MM.1S (cell line): ENCODE results near the gene PPHLN1.

Source experiments
- DNase-seq: peaks from one replicate; pipeline ENCODE4 v3.0.0-alpha.2; 2015
- H2AFZ ChIP-seq: fragments of 300-600 bp; sonication (generic); 2 replicates; pipeline ENCODE4 v1.6.0; 2016; ENCODE audit warnings: antibody characterized with exemption, low read length
- H3F3A ChIP-seq: fragments of 300-600 bp; sonication (generic); 2 replicates; pipeline ENCODE4 v1.6.1; 2016; ENCODE audit warnings: mild to moderate bottlenecking, antibody characterized with exemption, low read length, moderate library complexity, mixed read lengths; ENCODE audit not compliant: insufficient read depth
- H3K27ac ChIP-seq: fragments of 300-600 bp; sonication (generic); 2 replicates; pipeline ENCODE4 v1.5.1; 2016; ENCODE audit warnings: mild to moderate bottlenecking, low read length
- H3K27me3 ChIP-seq: fragments of 300-600 bp; sonication (generic); replicated peaks from 2 replicates; pipeline ENCODE4 v1.6.0; 2016; ENCODE audit warnings: low read length; ENCODE audit not compliant: insufficient read depth
- H3K36me3 ChIP-seq: fragments of 300-600 bp; sonication (generic); replicated peaks from 2 replicates; pipeline ENCODE4 v1.6.1; 2016; ENCODE audit warnings: mild to moderate bottlenecking, low read length, mixed read lengths; ENCODE audit not compliant: insufficient read depth
- H3K4me1 ChIP-seq: fragments of 300-600 bp; sonication (generic); 2 replicates; pipeline ENCODE4 v1.6.1; 2016; ENCODE audit warnings: low read length, mixed read lengths
- H3K4me2 ChIP-seq: fragments of 300-600 bp; sonication (generic); 2 replicates; pipeline ENCODE4 v1.6.0; 2016; ENCODE audit warnings: low read depth, low read length
- H3K4me3 ChIP-seq: fragments of 300-600 bp; sonication (generic); 2 replicates; pipeline ENCODE4 v1.5.1; 2016; ENCODE audit warnings: low read length, mixed read lengths
- H3K79me2 ChIP-seq: fragments of 300-600 bp; sonication (generic); 2 replicates; pipeline ENCODE4 v1.6.1; 2016; ENCODE audit warnings: mixed run types, low read length, mixed read lengths
- H3K9ac ChIP-seq: fragments of 300-600 bp; sonication (generic); 2 replicates; pipeline ENCODE4 v1.6.1; 2016; ENCODE audit warnings: low read length, mixed read lengths
- H3K9me2 ChIP-seq: fragments of 300-600 bp; sonication (generic); replicated peaks from 2 replicates; pipeline ENCODE4 v1.6.1; 2016; ENCODE audit warnings: mild to moderate bottlenecking, low read length, mixed read lengths; ENCODE audit not compliant: insufficient read depth
- H3K9me3 ChIP-seq: fragments of 300-600 bp; sonication (generic); replicated peaks from 2 replicates; pipeline ENCODE4 v1.6.1; 2016; ENCODE audit warnings: mild to moderate bottlenecking, low read length, mixed read lengths; ENCODE audit not compliant: insufficient read depth
- H4K20me1 ChIP-seq: fragments of 300-600 bp; sonication (generic); 2 replicates; pipeline ENCODE4 v1.6.1; 2016; ENCODE audit warnings: mild to moderate bottlenecking, low read length, moderate library complexity, mixed read lengths; ENCODE audit not compliant: insufficient read depth
- EZH2 ChIP-seq: fragments of 300-600 bp; sonication (generic); optimal IDR thresholded peaks from 2 replicates; pipeline ENCODE3; 2017; ENCODE audit warnings: low read depth, mild to moderate bottlenecking, antibody characterized with exemption, low read length, mixed read lengths
- EZH2phosphoT487 ChIP-seq: fragments of 300-600 bp; sonication (generic); IDR thresholded peaks from 2 replicates; pipeline ENCODE4 v1.6.1; 2018; ENCODE audit warnings: antibody characterized with exemption, low read length
- TF ChIP-seq, protein P1 (sequence below): fragments of 300-600 bp; sonication (generic); IDR thresholded peaks from 2 replicates; pipeline ENCODE4 v1.5.1; 2016; ENCODE audit warnings: antibody characterized with exemption, low read length, mixed read lengths

The PPHLN1 gene

DNA sequence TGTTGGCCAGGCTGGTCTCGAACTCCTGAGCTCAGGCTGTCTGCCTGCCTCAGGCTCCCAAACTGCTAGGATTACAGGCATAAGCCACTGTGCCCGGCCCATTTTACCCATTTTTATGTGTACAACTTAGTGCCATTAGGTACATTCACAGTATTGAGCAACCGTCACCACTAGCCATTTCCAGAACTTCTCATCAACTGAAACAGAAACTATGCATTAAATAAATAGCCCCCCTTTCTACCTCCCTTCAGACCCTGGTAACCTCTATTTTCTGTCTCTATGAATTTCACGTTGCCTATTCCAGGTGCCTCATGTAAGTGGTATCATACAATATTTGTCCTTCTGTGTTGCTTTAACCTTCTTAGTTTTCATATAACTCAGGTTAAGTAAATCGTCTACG, 16.0 kb upstream of the PPHLN1 start:
- Histone ChIP-seq H3K9ac (no peak overlapping the region), H3K9me2 (no peaks in the 10 kb centered on the region), H2AFZ (no peak overlapping the region), H3K4me1 (no peaks in the 10 kb centered on the region), H3K27me3 (no peaks in the 10 kb centered on the region), H3K4me3 (no peak overlapping the region), H4K20me1 (no peaks in the 10 kb centered on the region), H3K36me3 (no peaks in the 10 kb centered on the region), H3K27ac (no peak overlapping the region), H3K9me3 (no peaks in the 10 kb centered on the region), H3F3A (no peaks in the 10 kb centered on the region), H3K4me2 (no peak overlapping the region), H3K79me2 (no peaks in the 10 kb centered on the region)
- DNase-seq: no peak
- TF ChIP-seq, protein P1, sequence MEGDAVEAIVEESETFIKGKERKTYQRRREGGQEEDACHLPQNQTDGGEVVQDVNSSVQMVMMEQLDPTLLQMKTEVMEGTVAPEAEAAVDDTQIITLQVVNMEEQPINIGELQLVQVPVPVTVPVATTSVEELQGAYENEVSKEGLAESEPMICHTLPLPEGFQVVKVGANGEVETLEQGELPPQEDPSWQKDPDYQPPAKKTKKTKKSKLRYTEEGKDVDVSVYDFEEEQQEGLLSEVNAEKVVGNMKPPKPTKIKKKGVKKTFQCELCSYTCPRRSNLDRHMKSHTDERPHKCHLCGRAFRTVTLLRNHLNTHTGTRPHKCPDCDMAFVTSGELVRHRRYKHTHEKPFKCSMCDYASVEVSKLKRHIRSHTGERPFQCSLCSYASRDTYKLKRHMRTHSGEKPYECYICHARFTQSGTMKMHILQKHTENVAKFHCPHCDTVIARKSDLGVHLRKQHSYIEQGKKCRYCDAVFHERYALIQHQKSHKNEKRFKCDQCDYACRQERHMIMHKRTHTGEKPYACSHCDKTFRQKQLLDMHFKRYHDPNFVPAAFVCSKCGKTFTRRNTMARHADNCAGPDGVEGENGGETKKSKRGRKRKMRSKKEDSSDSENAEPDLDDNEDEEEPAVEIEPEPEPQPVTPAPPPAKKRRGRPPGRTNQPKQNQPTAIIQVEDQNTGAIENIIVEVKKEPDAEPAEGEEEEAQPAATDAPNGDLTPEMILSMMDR: no peak
- TF ChIP-seq EZH2phosphoT487 (no peak), EZH2 (no peak)

DNA sequence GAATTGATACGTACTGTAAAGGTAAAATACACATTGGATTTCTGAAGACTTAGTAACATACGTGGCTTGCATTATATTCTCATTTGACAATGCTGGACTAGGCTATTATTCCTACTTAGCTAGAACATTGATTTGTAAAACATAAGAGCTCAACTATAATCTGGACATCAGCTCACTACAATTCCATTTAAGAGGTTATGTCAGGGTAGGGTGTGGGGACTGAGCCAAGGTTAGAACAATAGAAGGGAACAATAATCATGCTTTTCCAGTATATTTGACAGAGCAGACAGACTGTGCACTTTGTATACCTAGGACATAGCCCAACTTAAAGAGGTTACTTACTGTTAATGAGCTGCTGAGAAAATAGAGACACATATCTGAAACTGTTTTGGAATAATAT, 10.9 kb upstream of the PPHLN1 start:
- TF ChIP-seq EZH2 (no peak), EZH2phosphoT487 (no peak)
- TF ChIP-seq, protein P1: no peak
- Histone ChIP-seq H3K27me3 (no peaks in the 10 kb centered on the region), H3K9me2 (no peaks in the 10 kb centered on the region), H3K4me1 (no peaks in the 10 kb centered on the region), H3K9me3 (no peaks in the 10 kb centered on the region), H3K27ac (no peak overlapping the region), H3F3A (no peaks in the 10 kb centered on the region), H3K4me3 (no peak overlapping the region), H3K79me2 (no peaks in the 10 kb centered on the region), H4K20me1 (no peaks in the 10 kb centered on the region), H3K4me2 (no peak overlapping the region), H3K36me3 (no peaks in the 10 kb centered on the region), H3K9ac (no peak overlapping the region), H2AFZ (no peak overlapping the region)
- DNase-seq: no peak

DNA sequence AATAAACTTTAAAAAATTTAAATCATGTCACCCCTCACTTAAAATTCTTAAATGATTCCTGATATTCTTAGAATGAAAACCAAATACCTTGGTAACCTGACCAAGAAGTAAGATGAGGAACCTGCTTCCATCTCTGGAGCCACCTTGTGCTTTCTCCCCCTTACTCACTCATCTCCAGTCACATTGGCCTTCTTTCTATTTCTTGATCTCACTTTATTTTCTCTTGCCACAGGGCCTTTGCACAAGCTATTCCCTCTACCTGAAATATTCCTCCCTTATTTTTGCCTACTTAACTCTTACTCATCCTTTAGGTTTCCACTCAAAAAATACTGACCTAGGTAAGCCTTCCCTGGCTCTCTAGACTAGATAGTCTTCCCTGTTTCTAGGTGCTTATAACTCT, 5.2 kb upstream of the PPHLN1 start:
- DNase-seq: no peak
- H3K36me3 ChIP-seq: no peaks in the 10 kb centered on the region
- H3K4me2 ChIP-seq: no peak overlapping the region
- H3K27me3 ChIP-seq: no peaks in the 10 kb centered on the region
- no peak overlapping the region for H3K9ac ChIP-seq
- H3F3A ChIP-seq: peaks cover 7% of the 10 kb centered on the region; the same call in 1 of the 2 replicates
- no peaks in the 10 kb centered on the region for H3K9me3 ChIP-seq
- no peak for TF ChIP-seq EZH2phosphoT487
- no peak for TF ChIP-seq EZH2
- TF ChIP-seq, protein P1: no peak
- peaks cover 7% of the 10 kb centered on the region for H3K4me1 ChIP-seq
- no peaks in the 10 kb centered on the region for H4K20me1 ChIP-seq
- no peak overlapping the region for H3K4me3 ChIP-seq
- H3K9me2 ChIP-seq: no peaks in the 10 kb centered on the region
- no peak overlapping the region for H3K27ac ChIP-seq
- H2AFZ ChIP-seq: no peak overlapping the region
- peaks cover 12% of the 10 kb centered on the region for H3K79me2 ChIP-seq
